ENCODE measurements around the gene WWC1. TPM values are rescaled to one million over a fixed set of nuclear protein-coding genes. Genes with fewer than 3 reads are reported as not detected.

WWC1 gene
- total RNA-seq, 1 donor from 2014 or later, result 118 TPM

DNA sequence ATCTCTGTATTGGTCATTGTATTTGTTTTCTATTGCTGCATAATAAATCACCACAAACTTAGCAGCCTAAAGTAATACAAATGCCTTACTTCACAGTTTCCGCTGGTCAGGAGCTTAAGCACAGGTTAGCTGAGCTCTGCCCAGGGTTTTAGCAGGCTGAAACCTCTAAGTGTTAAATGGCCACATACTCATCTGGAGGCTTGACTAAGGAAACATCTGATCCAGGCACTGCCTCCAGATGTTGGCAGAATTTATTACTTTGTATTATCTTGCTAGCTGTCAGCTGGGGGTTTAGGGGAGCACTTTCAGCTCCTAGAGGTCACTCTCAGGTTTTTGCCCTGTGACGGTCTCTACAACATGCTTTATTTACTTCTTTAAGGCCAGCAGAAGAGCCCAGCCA is 171.6 kb downstream of the WWC1 start:
- H3K27me3 ChIP-seq (ENCODE audit: control insufficient read depth, insufficient read depth, low read length), result no peaks in the 10 kb centered on the region
- no peak overlapping the region for H3K4me3 ChIP-seq (ENCODE audit: low read depth, low read length)
- TF ChIP-seq, protein P1, sequence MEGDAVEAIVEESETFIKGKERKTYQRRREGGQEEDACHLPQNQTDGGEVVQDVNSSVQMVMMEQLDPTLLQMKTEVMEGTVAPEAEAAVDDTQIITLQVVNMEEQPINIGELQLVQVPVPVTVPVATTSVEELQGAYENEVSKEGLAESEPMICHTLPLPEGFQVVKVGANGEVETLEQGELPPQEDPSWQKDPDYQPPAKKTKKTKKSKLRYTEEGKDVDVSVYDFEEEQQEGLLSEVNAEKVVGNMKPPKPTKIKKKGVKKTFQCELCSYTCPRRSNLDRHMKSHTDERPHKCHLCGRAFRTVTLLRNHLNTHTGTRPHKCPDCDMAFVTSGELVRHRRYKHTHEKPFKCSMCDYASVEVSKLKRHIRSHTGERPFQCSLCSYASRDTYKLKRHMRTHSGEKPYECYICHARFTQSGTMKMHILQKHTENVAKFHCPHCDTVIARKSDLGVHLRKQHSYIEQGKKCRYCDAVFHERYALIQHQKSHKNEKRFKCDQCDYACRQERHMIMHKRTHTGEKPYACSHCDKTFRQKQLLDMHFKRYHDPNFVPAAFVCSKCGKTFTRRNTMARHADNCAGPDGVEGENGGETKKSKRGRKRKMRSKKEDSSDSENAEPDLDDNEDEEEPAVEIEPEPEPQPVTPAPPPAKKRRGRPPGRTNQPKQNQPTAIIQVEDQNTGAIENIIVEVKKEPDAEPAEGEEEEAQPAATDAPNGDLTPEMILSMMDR (IDR thresholded peaks at IDR 0.05; ENCODE audit: insufficient read depth, low read length, poor library complexity, severe bottlenecking), result no peak
- peaks cover 2% of the 10 kb centered on the region for H3K36me3 ChIP-seq (ENCODE audit: control insufficient read depth, insufficient read depth, low read length)
- no peak for DNase-seq (ENCODE audit: low read depth)

DNA sequence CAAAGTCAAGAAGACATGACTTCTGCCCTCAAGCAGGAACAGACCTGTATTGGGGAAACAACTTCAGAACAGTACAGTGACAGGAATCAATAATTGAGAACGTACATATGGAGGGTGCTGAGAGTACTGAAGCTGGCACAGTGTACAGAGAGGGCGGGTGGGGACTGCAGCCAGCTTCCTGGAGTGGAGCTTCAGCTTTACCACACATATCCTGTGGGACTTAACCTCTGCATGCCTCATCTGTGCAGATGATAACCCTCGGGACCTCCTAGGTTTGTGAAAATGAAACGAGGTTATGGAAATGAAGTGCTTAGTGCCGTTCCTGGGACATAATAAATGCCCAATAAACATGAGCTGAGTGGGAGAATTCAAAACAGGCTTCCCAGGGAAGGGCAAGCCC is 172.8 kb downstream of the WWC1 start:
- H3K36me3 ChIP-seq (ENCODE audit: control insufficient read depth, insufficient read depth, low read length), result peaks cover 6% of the 10 kb centered on the region
- H3K27me3 ChIP-seq (ENCODE audit: control insufficient read depth, insufficient read depth, low read length), result no peaks in the 10 kb centered on the region
- DNase-seq (ENCODE audit: low read depth), result no peak
- TF ChIP-seq, protein P1 (IDR thresholded peaks at IDR 0.05; ENCODE audit: insufficient read depth, low read length, poor library complexity, severe bottlenecking), result no peak
- H3K4me3 ChIP-seq (ENCODE audit: low read depth, low read length), result no peak overlapping the region

DNA sequence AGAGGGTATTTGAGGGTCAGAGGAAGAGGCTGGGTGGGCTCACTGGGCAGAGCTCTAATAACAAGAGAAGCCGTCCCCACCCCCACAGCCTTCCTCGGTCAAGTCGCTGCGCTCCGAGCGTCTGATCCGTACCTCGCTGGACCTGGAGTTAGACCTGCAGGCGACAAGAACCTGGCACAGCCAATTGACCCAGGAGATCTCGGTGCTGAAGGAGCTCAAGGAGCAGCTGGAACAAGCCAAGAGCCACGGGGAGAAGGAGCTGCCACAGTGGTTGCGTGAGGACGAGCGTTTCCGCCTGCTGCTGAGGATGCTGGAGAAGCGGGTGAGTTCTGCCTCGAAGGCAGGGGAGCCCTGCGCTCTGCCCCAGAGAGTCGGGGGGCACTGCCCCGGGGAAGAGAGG is 173.2 kb downstream of the WWC1 start:
- Histone ChIP-seq H3K36me3 (ENCODE audit: control insufficient read depth, insufficient read depth, low read length) (peaks cover 8% of the 10 kb centered on the region), H3K27me3 (ENCODE audit: control insufficient read depth, insufficient read depth, low read length) (no peaks in the 10 kb centered on the region), H3K4me3 (ENCODE audit: low read depth, low read length) (no peak overlapping the region)
- TF ChIP-seq, protein P1 (IDR thresholded peaks at IDR 0.05; ENCODE audit: insufficient read depth, low read length, poor library complexity, severe bottlenecking), result no peak
- DNase-seq (ENCODE audit: low read depth), result no peak

DNA sequence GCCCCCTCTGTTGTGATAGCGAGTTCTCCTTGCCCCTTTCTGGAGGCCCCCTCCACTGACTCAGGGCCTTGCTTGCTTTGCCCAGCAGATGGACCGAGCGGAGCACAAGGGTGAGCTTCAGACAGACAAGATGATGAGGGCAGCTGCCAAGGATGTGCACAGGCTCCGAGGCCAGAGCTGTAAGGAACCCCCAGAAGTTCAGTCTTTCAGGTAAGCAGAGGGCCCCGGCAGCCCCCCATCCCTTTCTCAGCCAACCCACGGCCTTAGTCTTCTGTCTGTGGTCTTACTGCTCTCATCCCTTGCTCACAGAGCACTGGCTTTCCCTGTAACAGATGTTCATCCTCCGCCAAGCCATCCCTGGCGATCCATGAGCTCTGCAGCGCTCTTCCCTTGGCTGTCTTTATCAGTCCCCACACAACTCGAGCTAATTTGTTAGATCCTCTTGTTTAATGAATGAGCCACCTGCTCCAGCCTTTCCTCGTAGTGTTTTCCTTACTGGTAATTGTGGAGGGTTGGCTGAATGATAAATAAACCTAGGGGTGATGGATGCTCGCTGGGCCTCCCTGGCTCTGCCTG is 176.4 kb downstream of the WWC1 start:
- TF ChIP-seq, protein P1 (IDR thresholded peaks at IDR 0.05; ENCODE audit: insufficient read depth, low read length, poor library complexity, severe bottlenecking), result no peak
- H3K36me3 ChIP-seq (ENCODE audit: control insufficient read depth, insufficient read depth, low read length), result peaks cover 8% of the 10 kb centered on the region
- no peak overlapping the region for H3K4me3 ChIP-seq (ENCODE audit: low read depth, low read length)

DNA sequence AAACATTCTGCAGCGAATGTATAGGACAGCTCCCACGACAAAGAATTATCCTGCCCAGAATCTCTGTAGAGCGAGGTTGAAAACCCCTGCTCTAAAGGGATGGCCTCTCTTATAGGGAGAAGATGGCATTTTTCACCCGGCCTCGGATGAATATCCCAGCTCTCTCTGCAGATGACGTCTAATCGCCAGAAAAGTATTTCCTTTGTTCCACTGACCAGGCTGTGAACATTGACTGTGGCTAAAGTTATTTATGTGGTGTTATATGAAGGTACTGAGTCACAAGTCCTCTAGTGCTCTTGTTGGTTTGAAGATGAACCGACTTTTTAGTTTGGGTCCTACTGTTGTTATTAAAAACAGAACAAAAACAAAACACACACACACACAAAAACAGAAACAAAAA is 177.4 kb downstream of the WWC1 start:
- H3K36me3 ChIP-seq (ENCODE audit: control insufficient read depth, insufficient read depth, low read length), result peaks cover 8% of the 10 kb centered on the region
- TF ChIP-seq, protein P1 (IDR thresholded peaks at IDR 0.05; ENCODE audit: insufficient read depth, low read length, poor library complexity, severe bottlenecking), result no peak
- no peak overlapping the region for H3K4me3 ChIP-seq (ENCODE audit: low read depth, low read length)
- no peak for DNase-seq (ENCODE audit: low read depth)
- H3K27me3 ChIP-seq (ENCODE audit: control insufficient read depth, insufficient read depth, low read length), result no peaks in the 10 kb centered on the region

More for the DNA sequence above, 176.4 kb downstream of the WWC1 start:
- H3K27me3 ChIP-seq (ENCODE audit: control insufficient read depth, insufficient read depth, low read length), result no peaks in the 10 kb centered on the region
- DNase-seq (ENCODE audit: low read depth), result no peak

DNA sequence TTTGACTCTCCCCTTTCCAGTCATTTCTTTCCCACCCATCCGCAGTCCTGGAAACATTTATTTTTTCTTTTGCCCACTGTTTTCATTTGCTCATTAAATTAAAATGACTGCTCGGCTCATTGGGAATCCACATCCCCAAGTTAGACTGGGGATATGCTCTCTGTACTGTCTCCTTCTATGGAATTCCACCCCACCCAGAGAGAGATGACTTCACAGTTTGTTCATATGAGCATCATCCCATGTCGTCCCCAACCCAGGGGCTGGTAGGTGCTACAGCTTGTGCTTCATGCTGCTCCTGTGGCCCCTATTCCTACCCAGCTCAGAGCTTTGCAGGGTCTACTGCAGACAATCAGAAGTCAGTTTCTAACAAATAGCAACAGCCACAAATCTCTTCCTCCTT is 178.4 kb downstream of the WWC1 start:
- Histone ChIP-seq H3K36me3 (ENCODE audit: control insufficient read depth, insufficient read depth, low read length) (peaks cover 10% of the 10 kb centered on the region), H3K27me3 (ENCODE audit: control insufficient read depth, insufficient read depth, low read length) (no peaks in the 10 kb centered on the region)
- TF ChIP-seq, protein P1 (IDR thresholded peaks at IDR 0.05; ENCODE audit: insufficient read depth, low read length, poor library complexity, severe bottlenecking), result no peak

More for the DNA sequence above, 178.4 kb downstream of the WWC1 start:
- no peak for DNase-seq (ENCODE audit: low read depth)
- H3K4me3 ChIP-seq (ENCODE audit: low read depth, low read length), result no peak overlapping the region
